ENCODE results near the gene OR2H2.

OR2H2 gene

DNA sequence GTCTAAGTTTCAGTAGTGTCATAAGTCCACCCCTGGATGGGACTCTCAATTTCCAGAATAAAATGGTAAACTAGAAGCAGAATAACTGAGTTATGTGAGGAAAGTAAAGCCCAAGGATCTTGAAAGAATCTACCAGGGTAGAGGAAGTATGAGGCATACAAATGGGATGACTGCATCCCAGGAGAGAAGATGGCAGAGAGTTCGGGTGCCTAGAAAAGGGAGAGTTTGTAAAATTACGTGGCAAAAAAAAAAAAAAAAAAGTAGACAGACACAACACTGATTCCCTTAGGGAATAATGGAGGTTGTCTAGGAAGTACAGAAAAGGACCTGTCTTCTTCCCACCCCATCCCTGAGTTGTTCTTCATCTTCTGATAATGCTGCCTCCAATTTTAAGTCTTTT, 44.6 kb downstream of the OR2H2 start:
- DNase-seq (ENCODE audit: low read depth, low spot score), result no peak

DNA sequence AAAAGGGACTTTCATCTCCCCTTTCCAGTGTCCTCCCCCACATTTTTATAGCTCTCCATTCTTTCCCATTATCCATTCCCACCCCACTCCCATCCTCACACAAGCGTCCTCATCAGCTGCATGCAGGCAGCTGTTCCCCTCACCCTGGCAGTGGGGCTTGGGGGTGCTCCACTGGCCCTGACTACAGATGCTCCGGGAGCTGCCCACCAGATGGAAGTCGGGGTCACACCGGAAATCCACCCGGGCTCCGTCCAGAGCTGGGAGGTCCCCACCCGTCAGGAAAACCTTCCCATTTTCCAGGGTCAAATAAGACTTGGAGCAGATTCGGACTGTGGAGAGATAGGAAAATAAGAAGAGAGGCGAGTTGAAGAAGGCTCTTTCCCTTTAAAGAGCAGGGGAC, 45.4 kb downstream of the OR2H2 start:
- DNase-seq (ENCODE audit: low read depth, low spot score), result no peak

DNA sequence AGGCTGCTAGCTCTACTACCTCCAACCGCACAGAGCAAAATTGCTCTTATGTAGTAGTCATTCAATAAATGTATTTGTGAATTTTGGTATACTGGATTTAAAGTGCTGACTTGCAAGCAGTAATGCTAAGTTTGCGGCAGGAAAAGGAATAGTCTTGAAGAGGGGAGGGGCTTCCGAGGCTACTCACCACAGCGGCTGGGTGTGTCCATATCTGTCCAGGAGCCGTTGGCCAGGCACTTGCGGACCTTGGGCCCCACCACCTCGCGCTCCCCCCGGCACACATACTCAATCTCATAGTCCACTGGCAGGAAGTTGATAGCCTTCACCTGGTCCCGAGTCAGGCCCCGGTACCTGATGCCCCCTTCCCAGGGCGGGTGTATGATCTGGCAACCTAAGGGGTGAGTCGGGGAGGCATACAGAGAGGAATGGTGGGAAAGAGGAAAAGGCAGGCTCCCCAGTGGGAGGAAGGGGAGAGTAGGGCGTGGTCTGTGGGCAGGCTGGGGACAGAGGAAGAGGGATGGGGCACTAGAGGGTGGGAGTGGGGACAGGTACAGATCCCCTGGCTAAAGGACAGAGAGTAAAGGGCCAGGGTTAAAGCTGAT, 46.4 kb downstream of the OR2H2 start:
- no peak for DNase-seq (ENCODE audit: low read depth, low spot score)

DNA sequence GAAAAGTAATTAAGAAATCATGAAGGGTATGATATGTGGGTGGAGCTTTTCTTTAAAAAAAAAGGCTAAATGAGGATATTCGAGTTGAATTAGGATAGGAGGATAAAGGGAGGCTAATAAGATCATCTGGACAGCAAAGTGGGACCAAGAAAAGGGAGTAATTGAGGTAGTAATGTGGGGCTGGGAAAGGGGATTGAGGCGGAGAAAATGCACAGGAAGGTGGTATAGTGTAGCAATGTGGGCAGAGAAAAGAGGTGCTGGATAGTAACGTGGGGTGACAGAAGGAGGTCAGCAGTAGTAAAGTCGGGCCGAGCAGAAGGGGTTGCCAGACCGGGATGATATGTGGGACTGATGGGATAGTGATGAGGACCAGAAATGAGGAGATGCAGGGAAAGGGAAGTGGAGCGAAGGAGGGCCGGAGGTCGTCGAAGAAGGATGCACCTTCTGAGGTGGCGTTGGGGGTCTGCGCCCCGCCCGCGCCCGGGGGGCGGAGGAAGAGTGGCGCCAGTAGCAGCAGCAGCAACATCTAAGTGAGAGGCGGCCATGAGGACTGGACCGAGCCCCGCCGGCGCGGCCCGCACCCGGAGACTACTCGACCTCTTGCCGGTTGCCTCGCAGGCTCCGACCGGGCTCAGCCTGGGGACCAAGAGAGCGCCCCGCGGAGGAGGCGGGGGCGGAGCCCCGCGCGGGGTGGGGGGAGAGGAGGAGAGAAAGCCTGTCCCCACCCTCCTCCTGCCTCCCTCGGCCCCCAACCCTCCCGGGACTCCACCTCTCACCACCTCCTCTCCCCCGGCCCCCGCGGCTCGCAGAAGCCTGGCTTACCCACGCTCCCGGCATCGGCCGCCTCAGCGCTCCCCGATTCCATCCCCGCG, 47.2 kb downstream of the OR2H2 start:
- peak; percentile 10 for DNase-seq (ENCODE audit: low read depth, low spot score)

DNA sequence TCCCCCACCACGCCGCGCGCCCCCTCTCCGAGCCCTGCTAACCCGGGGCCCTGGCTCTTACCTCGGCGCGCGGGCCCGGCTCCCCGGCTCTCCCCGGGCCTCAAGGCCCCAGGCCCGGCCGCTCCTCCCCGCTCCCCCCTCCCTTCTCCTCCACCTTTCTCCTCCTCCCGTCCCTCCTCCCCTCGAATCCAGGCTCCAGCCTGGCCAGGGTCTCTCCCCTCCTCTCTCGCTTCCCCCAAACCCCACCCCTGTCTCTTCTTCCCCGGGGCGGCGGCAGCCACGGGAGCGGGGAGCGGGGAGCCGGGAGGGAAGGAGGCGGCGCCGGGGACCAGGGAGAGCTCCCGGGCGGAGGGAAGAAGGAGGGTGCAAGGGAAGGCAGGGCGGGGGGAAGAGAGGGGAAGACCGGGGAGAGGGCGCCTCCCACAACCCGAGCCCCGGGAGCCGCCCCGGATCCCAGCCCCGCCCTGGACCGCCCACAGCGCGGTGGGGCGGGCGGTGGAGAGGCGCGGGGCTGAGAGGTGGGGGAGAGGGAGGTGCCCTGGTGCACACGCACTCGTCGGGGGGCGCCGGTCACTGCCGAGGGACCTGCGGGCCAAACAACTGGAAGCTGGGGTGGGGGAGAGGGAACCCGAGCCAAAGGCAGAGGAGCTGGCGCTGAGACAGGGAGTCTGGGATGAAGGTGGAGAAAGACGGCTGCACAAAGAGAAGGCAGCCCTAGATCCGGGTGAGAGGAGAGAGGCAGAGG, 48.0 kb downstream of the OR2H2 start, which contains the start of gene GABBR1:
GABBR1 (minus strand) TSS at position 395 of the 745 bp plus-strand sequence. CDS start 798 bp downstream, outside the sequence.
- DNase-seq (ENCODE audit: low read depth, low spot score), result peak; percentile 26

DNA sequence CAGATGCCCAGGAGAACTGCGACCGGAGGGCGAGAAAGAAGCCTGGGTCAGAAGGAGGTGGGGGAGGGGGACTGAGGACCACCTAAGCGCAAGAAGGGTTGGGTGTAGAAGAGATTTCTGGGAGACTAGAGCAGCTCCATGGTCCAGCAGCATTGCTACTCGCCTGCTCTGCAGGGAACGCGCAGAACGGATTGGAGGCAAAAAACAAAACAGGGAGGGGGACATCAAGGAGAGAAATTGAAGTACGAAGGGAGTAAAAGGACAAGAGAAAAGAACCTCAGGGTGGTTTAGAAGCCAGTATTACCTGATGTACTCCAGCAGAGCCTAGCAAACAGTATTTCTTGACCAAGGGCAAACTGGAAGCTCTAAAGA, 48.6 kb downstream of the OR2H2 start:
- DNase-seq (ENCODE audit: low read depth, low spot score), result no peak

DNA sequence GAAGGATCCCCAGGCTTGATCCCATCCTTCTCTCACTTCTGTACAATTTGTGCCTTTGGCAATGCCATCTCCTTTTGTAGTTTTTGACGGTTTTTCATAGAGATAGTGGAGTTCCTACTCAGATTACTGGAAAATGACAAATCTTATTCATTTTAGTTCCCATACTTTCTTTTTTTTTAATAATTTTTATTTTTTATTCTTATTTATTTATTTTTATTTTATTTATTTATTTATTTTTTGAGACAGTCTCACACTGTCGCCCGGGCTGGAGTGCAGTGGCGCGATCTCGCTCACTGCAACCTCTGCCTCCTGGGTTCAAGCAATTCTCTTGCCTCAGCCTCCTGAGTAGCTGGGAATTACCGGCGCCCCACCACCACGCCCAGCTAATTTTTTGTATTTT, 52.3 kb downstream of the OR2H2 start:
- no peak for DNase-seq (ENCODE audit: low read depth, low spot score)
